Stimulated activated CD4-positive, alpha-beta T cell treated with anti-CD3 and anti-CD28 coated beads, Interleukin-1b, Interleukin-23, amount 100 ng/mL, for 1 hour (primary cell): Measurements from ENCODE around the gene DUS1L.

Source experiments
- DNase-seq, 2 donors: peaks; one replicate each; pipeline ENCODE4 v3.0.0-alpha.2; 2020; ENCODE audit warnings: low read depth in 2 of 2

Gene DUS1L

DNA sequence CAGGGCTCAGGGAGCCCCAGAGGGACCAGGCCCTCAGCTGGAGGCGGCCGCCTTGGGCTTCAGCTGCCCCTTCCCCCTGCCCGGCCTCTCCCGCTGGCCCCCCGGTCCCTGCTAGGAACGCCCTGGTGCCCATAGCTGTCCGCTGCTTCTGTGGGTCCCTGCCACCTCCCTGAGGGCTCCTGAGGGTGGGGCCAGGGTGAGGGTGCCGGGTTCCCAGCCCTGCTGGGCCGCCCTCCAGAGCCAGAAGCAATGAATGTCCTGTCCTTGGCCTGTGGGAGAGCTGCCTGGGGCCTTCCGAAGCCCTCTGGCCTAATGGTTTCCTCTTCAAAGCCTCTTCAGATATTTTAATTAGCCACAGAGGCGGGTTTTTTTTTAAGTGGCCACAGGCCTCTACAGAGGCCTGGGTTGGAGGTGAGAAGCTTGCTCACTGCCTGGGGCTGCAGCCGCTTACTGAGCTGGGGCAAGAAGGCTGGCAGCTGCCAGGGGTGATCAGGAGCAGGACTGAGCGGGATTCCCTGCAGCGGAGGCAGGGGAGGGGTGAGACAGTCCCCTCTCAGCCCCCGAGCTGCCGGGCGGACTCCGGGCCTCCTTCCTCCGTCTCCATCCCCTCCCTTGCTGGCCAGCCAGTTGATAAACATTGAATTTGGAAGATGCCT is 52.8 kb downstream of the DUS1L start:
- DNase-seq, result no peak

DNA sequence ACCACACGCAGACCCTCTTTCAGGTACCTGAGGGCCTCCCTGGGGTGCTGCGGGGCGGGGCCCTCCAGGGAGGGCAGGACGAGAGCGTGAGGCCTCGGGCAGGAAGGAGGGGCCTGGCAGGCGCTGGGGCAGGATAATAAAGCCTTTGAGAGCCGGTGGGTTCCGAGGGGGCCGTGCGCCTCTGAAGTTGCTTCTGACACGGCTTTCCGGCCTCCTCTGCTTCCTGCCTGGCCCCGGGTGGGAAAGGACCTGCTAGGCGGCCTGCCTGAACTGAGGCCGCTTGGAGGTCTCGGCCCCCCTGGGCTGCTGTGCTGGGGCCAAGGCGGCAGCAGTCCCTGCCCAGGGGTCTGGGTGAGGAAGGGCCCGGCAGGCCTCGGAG is 53.4 kb downstream of the DUS1L start:
- DNase-seq, result no peak

DNA sequence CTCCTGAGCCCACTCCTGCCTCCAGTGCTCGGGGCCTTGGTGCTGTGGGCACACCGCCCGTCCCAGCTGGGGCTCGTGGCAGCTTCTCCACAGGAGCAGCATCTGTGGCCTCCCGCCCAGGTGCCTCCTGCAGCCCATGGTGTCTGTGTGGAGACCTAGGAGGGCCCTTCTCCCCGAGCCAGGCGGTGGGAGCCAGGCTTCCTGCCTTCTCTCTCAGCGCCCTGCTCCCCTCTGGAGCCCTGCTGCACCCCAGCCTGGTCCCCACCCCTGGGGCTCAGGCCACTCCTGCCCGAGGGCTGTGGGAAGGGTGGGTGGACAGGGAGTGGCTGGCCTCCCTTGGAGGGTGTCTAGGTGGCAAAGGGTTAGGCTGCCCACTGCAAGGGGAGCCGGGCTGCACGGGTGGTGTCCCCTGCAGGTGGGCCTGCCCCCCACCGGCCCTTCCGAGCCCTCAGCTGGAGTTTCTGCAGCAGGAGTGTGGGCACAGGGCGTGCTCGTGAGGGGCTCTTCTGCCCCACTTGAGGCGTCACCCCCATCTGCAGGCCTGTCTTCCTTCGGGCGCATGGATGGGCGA is 53.9 kb downstream of the DUS1L start:
- DNase-seq, result no peak

DNA sequence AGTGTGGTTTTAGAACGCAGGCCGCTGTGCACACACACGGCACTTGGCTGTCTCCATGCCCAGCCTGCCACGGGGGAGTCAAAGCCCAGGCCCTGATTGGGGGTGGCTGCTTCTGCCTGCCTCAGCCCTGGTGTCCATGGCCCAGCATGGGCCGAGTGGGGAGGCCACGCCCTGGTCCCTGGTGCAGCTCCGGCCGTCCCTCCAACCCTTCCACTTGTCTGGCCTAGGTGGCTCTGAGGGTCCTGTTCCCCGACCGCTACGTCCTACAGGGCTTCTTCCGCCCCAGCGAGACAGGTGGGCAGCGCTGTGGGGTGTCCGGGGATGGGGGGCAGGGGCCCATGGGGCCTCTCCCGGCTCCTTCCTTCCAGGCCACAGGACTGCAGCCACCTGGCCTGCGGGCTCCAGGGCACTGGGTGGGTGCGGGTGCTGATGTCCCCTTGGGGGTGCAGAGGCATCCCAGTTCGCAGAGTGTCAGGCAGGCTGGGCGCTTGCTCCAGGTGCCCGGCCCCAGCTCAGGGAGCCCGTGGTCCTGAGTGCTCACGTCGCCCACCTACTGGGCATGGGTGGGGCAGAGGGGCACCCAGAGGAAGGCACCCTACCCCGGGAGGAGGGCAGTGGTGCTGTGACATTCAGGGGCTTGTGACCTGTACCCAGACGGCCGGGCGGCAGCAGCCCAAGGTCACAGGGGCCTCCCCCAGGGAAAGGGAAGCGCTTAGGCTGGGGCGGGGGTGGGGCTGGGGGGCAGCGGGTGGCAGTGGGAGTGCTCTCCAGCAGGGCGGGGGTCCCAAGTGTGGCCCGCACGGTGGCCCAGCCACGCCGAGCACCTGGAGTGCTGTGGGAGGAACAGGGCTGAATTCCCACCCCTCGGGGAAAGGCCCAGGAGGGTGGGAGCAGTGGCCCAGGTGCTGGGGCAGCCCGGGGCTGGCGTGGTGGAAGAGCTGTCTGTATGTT is 54.8 kb downstream of the DUS1L start:
- DNase-seq, result no peak

DNA sequence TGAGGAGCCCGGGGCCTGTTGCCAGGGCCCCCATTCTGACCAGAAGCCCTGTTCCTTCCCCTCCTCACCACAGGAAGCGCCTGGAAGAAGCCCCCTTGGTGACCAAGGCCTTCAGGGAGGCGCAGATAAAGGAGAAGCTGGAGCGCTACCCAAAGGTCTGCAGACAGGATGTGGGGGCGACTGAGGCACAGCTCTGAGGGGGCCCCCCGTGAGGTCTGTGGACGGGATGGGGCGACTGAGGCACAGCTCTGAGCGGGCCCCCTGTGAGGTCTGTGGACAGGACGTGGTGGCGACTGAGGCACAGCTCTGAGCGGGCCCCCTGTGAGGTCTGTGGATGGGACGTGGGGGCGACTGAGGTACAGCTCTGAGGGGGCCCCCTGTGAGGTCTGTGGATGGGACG is 56.2 kb downstream of the DUS1L start:
- DNase-seq, result no peak

DNA sequence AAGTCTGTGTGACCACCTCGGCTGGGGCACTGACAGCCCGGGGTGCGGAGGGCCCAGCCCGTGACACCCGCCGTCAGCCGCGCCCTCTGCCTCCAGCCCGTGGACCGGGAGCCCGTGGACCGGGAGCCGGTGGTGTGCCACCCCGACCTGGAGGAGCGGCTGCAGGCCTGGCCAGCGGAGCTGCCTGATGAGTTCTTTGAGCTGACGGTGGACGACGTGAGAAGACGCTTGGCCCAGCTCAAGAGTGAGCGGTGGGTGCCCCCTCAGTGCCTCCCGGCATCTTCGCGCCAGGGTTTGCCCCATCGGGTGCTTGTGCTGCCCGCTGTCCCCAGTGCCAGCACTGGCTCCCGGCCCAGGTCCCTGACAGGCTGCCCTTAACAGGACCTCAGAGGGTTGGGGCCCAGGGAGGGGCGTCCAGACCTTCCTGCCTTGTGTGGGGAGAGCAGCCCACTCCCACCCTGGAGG is 56.6 kb downstream of the DUS1L start:
- no peak for DNase-seq

DNA sequence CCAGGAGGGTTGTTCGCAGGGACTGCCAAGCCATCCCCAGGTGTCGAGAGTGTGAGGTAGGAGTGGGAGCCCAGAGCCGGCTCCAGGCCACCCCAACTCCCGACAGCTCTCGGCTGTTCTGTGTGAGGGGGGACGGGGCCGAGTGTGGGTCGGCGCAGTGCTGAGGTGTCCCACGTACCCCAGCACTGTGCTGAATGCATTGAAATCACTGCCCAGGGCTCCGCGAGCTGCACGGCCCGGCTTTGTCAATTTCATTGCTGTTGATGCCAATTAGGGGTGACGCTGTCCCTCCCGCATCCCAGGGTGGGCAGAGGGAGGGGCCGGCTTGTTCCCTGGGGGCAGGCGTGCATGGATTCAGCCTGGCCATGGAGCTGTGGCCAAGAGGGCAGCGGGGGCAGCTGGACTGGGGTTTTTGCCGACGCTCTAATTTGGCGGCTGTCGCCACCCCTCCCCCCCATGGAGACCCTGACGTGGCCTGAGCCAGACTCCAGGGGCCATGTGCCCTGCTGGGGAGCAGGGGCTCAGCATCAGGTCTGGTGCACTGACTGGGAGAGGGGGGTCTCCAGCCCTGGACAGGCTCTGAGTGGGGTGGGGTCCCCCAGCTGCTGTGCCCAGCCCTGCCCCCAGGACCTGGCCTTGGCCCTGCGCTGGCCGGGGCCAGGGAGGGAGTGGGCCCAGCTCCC is 57.2 kb downstream of the DUS1L start:
- no peak for DNase-seq
